Uterus (tissue), 4 donors: ENCODE measurements around the gene RNH1. TPM values are rescaled to one million over a fixed set of nuclear protein-coding genes. Genes with fewer than 3 reads are reported as not detected.

ENCODE experiments used
- DNase-seq, 2 donors: peaks; one replicate each; pipeline ENCODE4 v3.0.0-alpha.2; 2019 to 2020
- H3K27ac ChIP-seq, 2 donors: fragments of 200-600 bp; sonication (generic); 1 replicate in 1 of 2; 2 replicates in 1 of 2; pipeline ENCODE4 v1.5.1; 2016 to 2018
- H3K27me3 ChIP-seq, 2 donors: fragments of 200-600 bp; sonication (generic); one replicate each; pipeline ENCODE4 v1.5.1; 2018 to 2019; ENCODE audit warnings: control low read depth in 1 of 2
- H3K36me3 ChIP-seq, 2 donors: fragments of 200-600 bp; sonication (generic); one replicate each; pipeline ENCODE4 v1.5.1; 2019; ENCODE audit warnings: control low read depth in 1 of 2
- H3K4me1 ChIP-seq, 2 donors: fragments of 200-600 bp; sonication (generic); one replicate each; pipeline ENCODE4 v1.5.1; 2018 to 2019; ENCODE audit warnings: control low read depth in 1 of 2
- H3K4me3 ChIP-seq, 2 donors: fragments of 200-600 bp; sonication (generic); 1 replicate in 1 of 2; 2 replicates in 1 of 2; pipeline ENCODE4 v1.5.1; 2018 to 2019; ENCODE audit warnings: mild to moderate bottlenecking in 1 of 2
- H3K9me3 ChIP-seq, 2 donors: fragments of 200-600 bp; sonication (generic); one replicate each; pipeline ENCODE4 v1.5.1; 2019; ENCODE audit warnings: control low read depth in 1 of 2
- CTCF ChIP-seq, 4 experiments: fragments of 200-600 bp in 2 of 4; fragments of 450-650 bp in 2 of 4; sonication (generic) in 2 of 4; IDR thresholded peaks; one replicate each; pipeline ENCODE4 v1.5.1; 2016 to 2019; ENCODE audit warnings: antibody characterized with exemption in 4 of 4, mild to moderate bottlenecking in 2 of 4, moderate library complexity in 1 of 4
- POLR2A ChIP-seq, 2 donors: fragments of 450-650 bp; IDR thresholded peaks; one replicate each; pipeline ENCODE4 v1.6.1; 2016; ENCODE audit warnings: antibody characterized with exemption in 2 of 2, mild to moderate bottlenecking in 1 of 2, moderate library complexity in 1 of 2
- intact Hi-C: fragments of 100-400 bp; cut with DNase I; formaldehyde crosslinking; loops from one replicate; pipeline ENCODE4 v1.15.1; 2023; ENCODE audit warnings: low total_unique reads
- total RNA-seq, 4 donors: library from RNA; depleted of rRNA in 3 of 4; stranded (reverse); fragments of >200 nt in 3 of 4; gene quantifications; one replicate each; pipeline versions ENCODE4 v1.1.0 to v1.2.4, GENCODE V29; 2014 to 2023
- donor health status: DM: yes; HTN: yes; CAD: no.

The RNH1 gene
- total RNA-seq, 4 donors from 2014 or later, result 111 to 175 (median 142) TPM

GRCh38 chr11:476416-476815 is 30.6 kb downstream of the RNH1 start:
- Histone ChIP-seq H3K27me3 (no peaks in the 10 kb centered on the region), H3K27ac (no peak overlapping the region), H3K4me3 (no peak overlapping the region), H3K4me1 (no peaks in the 10 kb centered on the region), H3K36me3 (no peaks in the 10 kb centered on the region), H3K9me3 (no peaks in the 10 kb centered on the region)
- no peak for TF ChIP-seq POLR2A (IDR thresholded peaks at IDR 0.05)
- DNase-seq, result no peak
- intact Hi-C loops, result no loop called here

- H3K9me3 ChIP-seq, result no peaks in the 10 kb centered on the region
- intact Hi-C loops, result no loop called here
- H3K4me1 ChIP-seq, result no peaks in the 10 kb centered on the region
- no peaks in the 10 kb centered on the region for H3K36me3 ChIP-seq
- H3K4me3 ChIP-seq, result no peak overlapping the region
- no peak overlapping the region for H3K27ac ChIP-seq
- TF ChIP-seq POLR2A (IDR thresholded peaks at IDR 0.05) (no peak), CTCF (IDR thresholded peaks at IDR 0.05) (no peak)
- no peaks in the 10 kb centered on the region for H3K27me3 ChIP-seq
- DNase-seq, result no peak
Observed at GRCh38 chr11:475941-476340, 31.1 kb downstream of the RNH1 start.

GRCh38 chr11:474914-475506 is 32.0 kb downstream of the RNH1 start:
- no peak for TF ChIP-seq CTCF (IDR thresholded peaks at IDR 0.05)
- no peak for TF ChIP-seq POLR2A (IDR thresholded peaks at IDR 0.05)
- Histone ChIP-seq H3K4me3 (no peak overlapping the region), H3K4me1 (peaks cover 0 to 5% of the 10 kb centered on the region in 2 donors), H3K27me3 (no peaks in the 10 kb centered on the region), H3K27ac (no peak overlapping the region), H3K36me3 (no peaks in the 10 kb centered on the region), H3K9me3 (no peaks in the 10 kb centered on the region)
- no peak for DNase-seq
- intact Hi-C loops, result no loop called here

- TF ChIP-seq POLR2A (IDR thresholded peaks at IDR 0.05) (no peak), CTCF (IDR thresholded peaks at IDR 0.05) (no peak)
- no peak overlapping the region for H3K4me3 ChIP-seq
- no peak overlapping the region for H3K27ac ChIP-seq
- no peak for DNase-seq
- H3K9me3 ChIP-seq, result no peaks in the 10 kb centered on the region
- no peaks in the 10 kb centered on the region for H3K27me3 ChIP-seq
- intact Hi-C loops, result no loop called here
- H3K4me1 ChIP-seq, result peaks cover 0 to 7% of the 10 kb centered on the region in 2 donors
- no peaks in the 10 kb centered on the region for H3K36me3 ChIP-seq
Observed at GRCh38 chr11:473962-474785, 32.9 kb downstream of the RNH1 start.

- H3K4me3 ChIP-seq, result no peak overlapping the region
- no peaks in the 10 kb centered on the region for H3K9me3 ChIP-seq
- intact Hi-C loops, result no loop called here
- no peak overlapping the region for H3K27ac ChIP-seq
- H3K36me3 ChIP-seq, result no peaks in the 10 kb centered on the region
- TF ChIP-seq POLR2A (IDR thresholded peaks at IDR 0.05), result no peak
- TF ChIP-seq CTCF (IDR thresholded peaks at IDR 0.05), result no peak
- H3K27me3 ChIP-seq, result no peaks in the 10 kb centered on the region
- peaks cover 0 to 7% of the 10 kb centered on the region in 2 donors for H3K4me1 ChIP-seq
- no peak for DNase-seq
Observed at GRCh38 chr11:473415-473814, 33.6 kb downstream of the RNH1 start.
